GM23338 (cell line): ENCODE measurements around the gene GOLGA6A. TPM values are rescaled to one million over a fixed set of nuclear protein-coding genes. Genes with fewer than 3 reads are reported as not detected.

Experiments
- ATAC-seq: fragments of 200-7000 bp; cut with Tn5 transposase; 3 replicates; pipeline ENCODE4 v1.9.1; 2020
- DNase-seq: peaks from one replicate; pipeline ENCODE4 v3.0.0-alpha.2; 2015; ENCODE audit warnings: low spot score
- H2AFZ ChIP-seq: fragments of 200-600 bp; sonication (generic); 2 replicates; pipeline ENCODE4 v1.8.0; 2016; ENCODE audit warnings: antibody characterized with exemption, mild to moderate bottlenecking, moderate library complexity
- H3F3A ChIP-seq: fragments of 200-600 bp; sonication (generic); replicated peaks from 2 replicates; pipeline ENCODE4 v1.8.0; 2017; ENCODE audit warnings: antibody characterized with exemption, mixed run types, low read depth
- H3K27ac ChIP-seq: fragments of 200-600 bp; sonication (generic); 2 replicates; pipeline ENCODE4 v1.6.1; 2016; ENCODE audit warnings: low read depth
- H3K27me3 ChIP-seq: fragments of 200-600 bp; sonication (generic); 2 replicates; pipeline ENCODE4 v1.8.0; 2016; ENCODE audit warnings: mild to moderate bottlenecking, mixed run types, moderate library complexity; ENCODE audit not compliant: insufficient read depth
- H3K36me3 ChIP-seq: fragments of 200-600 bp; sonication (generic); 2 replicates; pipeline ENCODE4 v1.8.0; 2016; ENCODE audit warnings: mild to moderate bottlenecking; ENCODE audit not compliant: insufficient read depth
- H3K4me1 ChIP-seq: fragments of 200-600 bp; sonication (generic); 2 replicates; pipeline ENCODE4 v1.8.0; 2016; ENCODE audit warnings: mild to moderate bottlenecking, moderate library complexity; ENCODE audit not compliant: insufficient read depth
- H3K4me2 ChIP-seq: fragments of 200-600 bp; sonication (generic); 2 replicates; pipeline ENCODE4 v1.7.1; 2017; ENCODE audit warnings: mixed run types
- H3K4me3 ChIP-seq: fragments of 200-600 bp; sonication (generic); 2 replicates; pipeline ENCODE4 v1.6.1; 2016; ENCODE audit warnings: mixed run types
- H3K79me2 ChIP-seq: fragments of 200-600 bp; sonication (generic); replicated peaks from 2 replicates; pipeline ENCODE4 v1.8.0; 2017; ENCODE audit warnings: mild to moderate bottlenecking; ENCODE audit not compliant: insufficient read depth
- H3K9me2 ChIP-seq: fragments of 200-600 bp; sonication (generic); 2 replicates; pipeline ENCODE4 v1.8.0; 2017; ENCODE audit not compliant: insufficient read depth
- H4K20me1 ChIP-seq: fragments of 200-600 bp; sonication (generic); replicated peaks from 2 replicates; pipeline ENCODE4 v1.8.0; 2017; ENCODE audit warnings: mild to moderate bottlenecking; ENCODE audit not compliant: insufficient read depth
- H3K27ac Mint-ChIP-seq: 2 replicates; pipeline ENCODE4 v1.8.0; 2020; ENCODE audit warnings: inconsistent platforms, mild to moderate bottlenecking, moderate library complexity, mixed read lengths
- H3K27me3 Mint-ChIP-seq: 3 replicates; pipeline ENCODE4 v1.8.0; 2022; ENCODE audit warnings: low read depth, mild to moderate bottlenecking, moderate library complexity, mixed read lengths, inconsistent platforms; ENCODE audit not compliant: insufficient read depth, poor library complexity
- H3K36me3 Mint-ChIP-seq: 3 replicates; pipeline ENCODE4 v1.8.0; 2021; ENCODE audit warnings: low read depth, mild to moderate bottlenecking, inconsistent platforms, moderate library complexity, mixed read lengths
- H3K4me1 Mint-ChIP-seq: 3 replicates; pipeline ENCODE4 v1.8.0; 2020; ENCODE audit warnings: mild to moderate bottlenecking, inconsistent platforms, mixed read lengths
- H3K4me3 Mint-ChIP-seq: 3 replicates; pipeline ENCODE4 v1.8.0; 2021; ENCODE audit warnings: moderate library complexity, mild to moderate bottlenecking, inconsistent platforms, mixed read lengths
- H3K9me3 Mint-ChIP-seq: 3 replicates; pipeline ENCODE4 v1.8.0; 2020; ENCODE audit warnings: moderate library complexity, mild to moderate bottlenecking, inconsistent platforms, mixed read lengths
- CREB1 ChIP-seq: fragments of 250-450 bp; sonication (Bioruptor Pico); IDR thresholded peaks from 2 replicates; pipeline ENCODE4 v1.5.0; 2020; ENCODE audit warnings: low read depth, mild to moderate bottlenecking, moderate library complexity
- EZH2 ChIP-seq: fragments of 200-600 bp; sonication (generic); IDR thresholded peaks from one replicate; pipeline ENCODE4 v1.8.0; 2017; ENCODE audit warnings: antibody characterized with exemption, mild to moderate bottlenecking, low read depth; ENCODE audit not compliant: unreplicated experiment
- EZH2phosphoT487 ChIP-seq: fragments of 200-600 bp; sonication (generic); IDR thresholded peaks from one replicate; pipeline ENCODE4 v1.8.1; 2018; ENCODE audit warnings: antibody characterized with exemption; ENCODE audit not compliant: unreplicated experiment
- JUNB ChIP-seq: IDR thresholded peaks from one replicate; pipeline ENCODE4 v1.6.1; 2016; ENCODE audit warnings: antibody characterized with exemption; ENCODE audit not compliant: unreplicated experiment
- NANOG ChIP-seq: IDR thresholded peaks from 2 replicates; pipeline ENCODE4 v1.6.1; 2016; ENCODE audit warnings: antibody characterized with exemption, borderline replicate concordance
- POLR2AphosphoS5 ChIP-seq: IDR thresholded peaks from 2 replicates; pipeline ENCODE4 v1.6.1; 2016; ENCODE audit warnings: antibody characterized with exemption, low read depth
- STAT1 ChIP-seq: IDR thresholded peaks from one replicate; pipeline ENCODE4 v1.6.1; 2016; ENCODE audit warnings: antibody characterized with exemption; ENCODE audit not compliant: unreplicated experiment
- ZNF114 ChIP-seq: fragments of 250-450 bp; sonication (Bioruptor Pico); IDR thresholded peaks from 2 replicates; pipeline ENCODE4 v1.5.0; 2020; ENCODE audit warnings: mild to moderate bottlenecking, moderate library complexity
- ZNF331 ChIP-seq: fragments of 250-450 bp; sonication (Bioruptor Pico); IDR thresholded peaks from 2 replicates; pipeline ENCODE4 v1.5.0; 2020; ENCODE audit warnings: low read depth, mild to moderate bottlenecking, moderate library complexity
- polyA plus RNA-seq: library from polyadenylated mRNA; unstranded; fragments of >200 nt; fragmentation: Nextera tagmentation; extraction: Ambion mirVana; gene quantifications from 2 replicates; pipeline ENCODE4 v1.2.1, GENCODE V29; 2016
- total RNA-seq: library from RNA; depleted of rRNA; stranded (reverse); fragments of >200 nt; shearing (Covaris generic); gene quantifications from 2 replicates; pipeline ENCODE4 v1.2.3, GENCODE V29; 2014
- TF ChIP-seq, protein P1 (sequence below): fragments of 250-450 bp; sonication (Bioruptor Pico); IDR thresholded peaks from 2 replicates; pipeline ENCODE4 v1.5.0; 2020; ENCODE audit warnings: mild to moderate bottlenecking, moderate library complexity
- TF ChIP-seq, protein P2 (sequence below), 2 experiments: fragments of 200-600 bp in 1 of 2; sonication (generic) in 1 of 2; conservative IDR thresholded peaks; 2 replicates each; pipeline versions ENCODE4 v1.5.1 to v1.6.1; 2016 to 2017; ENCODE audit warnings: antibody characterized with exemption in 2 of 2, low read depth in 2 of 2, mild to moderate bottlenecking in 2 of 2, moderate library complexity in 1 of 2
- TF ChIP-seq, protein P3 (sequence below): IDR thresholded peaks from 2 replicates; pipeline ENCODE4 v1.6.1; 2016; ENCODE audit warnings: antibody characterized with exemption
- TF ChIP-seq, protein P4 (sequence below): IDR thresholded peaks from one replicate; pipeline ENCODE4 v1.6.1; 2018; ENCODE audit warnings: antibody characterized with exemption; ENCODE audit not compliant: unreplicated experiment

The GOLGA6A gene
- total and polyA plus RNA-seq, 2 experiments from 2014 or later, result 0.18 to 2.1 TPM

GRCh38 chr15:74046275-74046674, 36.1 kb downstream of the GOLGA6A start:
- H3F3A ChIP-seq, result no peaks in the 10 kb centered on the region
- H2AFZ ChIP-seq, result no peak overlapping the region
- H3K4me3 Mint-ChIP-seq, result no peak overlapping the region
- no peaks in the 10 kb centered on the region for H3K36me3 ChIP-seq
- no peaks in the 10 kb centered on the region for H3K27me3 ChIP-seq
- H3K79me2 ChIP-seq, result no peaks in the 10 kb centered on the region
- H3K4me1 ChIP-seq, result peaks cover 3% of the 10 kb centered on the region
- ATAC-seq, result no peak
- H4K20me1 ChIP-seq, result no peaks in the 10 kb centered on the region
- H3K27ac Mint-ChIP-seq, result no peak overlapping the region
- H3K4me1 Mint-ChIP-seq, result peaks cover 4% of the 10 kb centered on the region
- no peak overlapping the region for H3K27ac ChIP-seq
- H3K36me3 Mint-ChIP-seq, result no peaks in the 10 kb centered on the region
- no peaks in the 10 kb centered on the region for H3K9me2 ChIP-seq
- H3K9me3 Mint-ChIP-seq, result no peaks in the 10 kb centered on the region
- DNase-seq, result no peak
- no peak overlapping the region for H3K4me3 ChIP-seq
- peaks cover 17% of the 10 kb centered on the region for H3K27me3 Mint-ChIP-seq
- H3K4me2 ChIP-seq, result no peak overlapping the region
- TF ChIP-seq NANOG (no peak), EZH2 (no peak), ZNF114 (CRISPR knock-in tag) (no peak), STAT1 (no peak), POLR2AphosphoS5 (no peak), EZH2phosphoT487 (no peak), CREB1 (CRISPR knock-in tag) (no peak), ZNF331 (CRISPR knock-in tag) (no peak), JUNB (no peak)
- TF ChIP-seq, protein P1, sequence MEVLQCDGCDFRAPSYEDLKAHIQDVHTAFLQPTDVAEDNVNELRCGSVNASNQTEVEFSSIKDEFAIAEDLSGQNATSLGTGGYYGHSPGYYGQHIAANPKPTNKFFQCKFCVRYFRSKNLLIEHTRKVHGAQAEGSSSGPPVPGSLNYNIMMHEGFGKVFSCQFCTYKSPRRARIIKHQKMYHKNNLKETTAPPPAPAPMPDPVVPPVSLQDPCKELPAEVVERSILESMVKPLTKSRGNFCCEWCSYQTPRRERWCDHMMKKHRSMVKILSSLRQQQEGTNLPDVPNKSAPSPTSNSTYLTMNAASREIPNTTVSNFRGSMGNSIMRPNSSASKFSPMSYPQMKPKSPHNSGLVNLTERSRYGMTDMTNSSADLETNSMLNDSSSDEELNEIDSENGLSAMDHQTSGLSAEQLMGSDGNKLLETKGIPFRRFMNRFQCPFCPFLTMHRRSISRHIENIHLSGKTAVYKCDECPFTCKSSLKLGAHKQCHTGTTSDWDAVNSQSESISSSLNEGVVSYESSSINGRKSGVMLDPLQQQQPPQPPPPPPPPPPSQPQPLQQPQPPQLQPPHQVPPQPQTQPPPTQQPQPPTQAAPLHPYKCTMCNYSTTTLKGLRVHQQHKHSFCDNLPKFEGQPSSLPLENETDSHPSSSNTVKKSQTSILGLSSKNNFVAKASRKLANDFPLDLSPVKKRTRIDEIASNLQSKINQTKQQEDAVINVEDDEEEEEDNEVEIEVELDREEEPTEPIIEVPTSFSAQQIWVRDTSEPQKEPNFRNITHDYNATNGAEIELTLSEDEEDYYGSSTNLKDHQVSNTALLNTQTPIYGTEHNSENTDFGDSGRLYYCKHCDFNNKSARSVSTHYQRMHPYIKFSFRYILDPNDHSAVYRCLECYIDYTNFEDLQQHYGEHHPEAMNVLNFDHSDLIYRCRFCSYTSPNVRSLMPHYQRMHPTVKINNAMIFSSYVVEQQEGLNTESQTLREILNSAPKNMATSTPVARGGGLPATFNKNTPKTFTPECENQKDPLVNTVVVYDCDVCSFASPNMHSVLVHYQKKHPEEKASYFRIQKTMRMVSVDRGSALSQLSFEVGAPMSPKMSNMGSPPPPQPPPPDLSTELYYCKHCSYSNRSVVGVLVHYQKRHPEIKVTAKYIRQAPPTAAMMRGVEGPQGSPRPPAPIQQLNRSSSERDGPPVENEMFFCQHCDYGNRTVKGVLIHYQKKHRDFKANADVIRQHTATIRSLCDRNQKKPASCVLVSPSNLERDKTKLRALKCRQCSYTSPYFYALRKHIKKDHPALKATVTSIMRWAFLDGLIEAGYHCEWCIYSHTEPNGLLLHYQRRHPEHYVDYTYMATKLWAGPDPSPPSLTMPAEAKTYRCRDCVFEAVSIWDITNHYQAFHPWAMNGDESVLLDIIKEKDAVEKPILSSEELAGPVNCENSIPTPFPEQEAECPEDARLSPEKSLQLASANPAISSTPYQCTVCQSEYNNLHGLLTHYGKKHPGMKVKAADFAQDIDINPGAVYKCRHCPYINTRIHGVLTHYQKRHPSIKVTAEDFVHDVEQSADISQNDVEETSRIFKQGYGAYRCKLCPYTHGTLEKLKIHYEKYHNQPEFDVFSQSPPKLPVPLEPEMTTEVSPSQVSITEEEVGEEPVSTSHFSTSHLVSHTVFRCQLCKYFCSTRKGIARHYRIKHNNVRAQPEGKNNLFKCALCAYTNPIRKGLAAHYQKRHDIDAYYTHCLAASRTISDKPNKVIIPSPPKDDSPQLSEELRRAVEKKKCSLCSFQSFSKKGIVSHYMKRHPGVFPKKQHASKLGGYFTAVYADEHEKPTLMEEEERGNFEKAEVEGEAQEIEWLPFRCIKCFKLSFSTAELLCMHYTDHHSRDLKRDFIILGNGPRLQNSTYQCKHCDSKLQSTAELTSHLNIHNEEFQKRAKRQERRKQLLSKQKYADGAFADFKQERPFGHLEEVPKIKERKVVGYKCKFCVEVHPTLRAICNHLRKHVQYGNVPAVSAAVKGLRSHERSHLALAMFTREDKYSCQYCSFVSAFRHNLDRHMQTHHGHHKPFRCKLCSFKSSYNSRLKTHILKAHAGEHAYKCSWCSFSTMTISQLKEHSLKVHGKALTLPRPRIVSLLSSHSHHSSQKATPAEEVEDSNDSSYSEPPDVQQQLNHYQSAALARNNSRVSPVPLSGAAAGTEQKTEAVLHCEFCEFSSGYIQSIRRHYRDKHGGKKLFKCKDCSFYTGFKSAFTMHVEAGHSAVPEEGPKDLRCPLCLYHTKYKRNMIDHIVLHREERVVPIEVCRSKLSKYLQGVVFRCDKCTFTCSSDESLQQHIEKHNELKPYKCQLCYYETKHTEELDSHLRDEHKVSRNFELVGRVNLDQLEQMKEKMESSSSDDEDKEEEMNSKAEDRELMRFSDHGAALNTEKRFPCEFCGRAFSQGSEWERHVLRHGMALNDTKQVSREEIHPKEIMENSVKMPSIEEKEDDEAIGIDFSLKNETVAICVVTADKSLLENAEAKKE, result no peak
- TF ChIP-seq, protein P2, sequence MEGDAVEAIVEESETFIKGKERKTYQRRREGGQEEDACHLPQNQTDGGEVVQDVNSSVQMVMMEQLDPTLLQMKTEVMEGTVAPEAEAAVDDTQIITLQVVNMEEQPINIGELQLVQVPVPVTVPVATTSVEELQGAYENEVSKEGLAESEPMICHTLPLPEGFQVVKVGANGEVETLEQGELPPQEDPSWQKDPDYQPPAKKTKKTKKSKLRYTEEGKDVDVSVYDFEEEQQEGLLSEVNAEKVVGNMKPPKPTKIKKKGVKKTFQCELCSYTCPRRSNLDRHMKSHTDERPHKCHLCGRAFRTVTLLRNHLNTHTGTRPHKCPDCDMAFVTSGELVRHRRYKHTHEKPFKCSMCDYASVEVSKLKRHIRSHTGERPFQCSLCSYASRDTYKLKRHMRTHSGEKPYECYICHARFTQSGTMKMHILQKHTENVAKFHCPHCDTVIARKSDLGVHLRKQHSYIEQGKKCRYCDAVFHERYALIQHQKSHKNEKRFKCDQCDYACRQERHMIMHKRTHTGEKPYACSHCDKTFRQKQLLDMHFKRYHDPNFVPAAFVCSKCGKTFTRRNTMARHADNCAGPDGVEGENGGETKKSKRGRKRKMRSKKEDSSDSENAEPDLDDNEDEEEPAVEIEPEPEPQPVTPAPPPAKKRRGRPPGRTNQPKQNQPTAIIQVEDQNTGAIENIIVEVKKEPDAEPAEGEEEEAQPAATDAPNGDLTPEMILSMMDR (conservative IDR thresholded peaks at IDR 0.05; ENCODE audit: low read depth in 2 of 2), result no peak
- TF ChIP-seq, protein P3, sequence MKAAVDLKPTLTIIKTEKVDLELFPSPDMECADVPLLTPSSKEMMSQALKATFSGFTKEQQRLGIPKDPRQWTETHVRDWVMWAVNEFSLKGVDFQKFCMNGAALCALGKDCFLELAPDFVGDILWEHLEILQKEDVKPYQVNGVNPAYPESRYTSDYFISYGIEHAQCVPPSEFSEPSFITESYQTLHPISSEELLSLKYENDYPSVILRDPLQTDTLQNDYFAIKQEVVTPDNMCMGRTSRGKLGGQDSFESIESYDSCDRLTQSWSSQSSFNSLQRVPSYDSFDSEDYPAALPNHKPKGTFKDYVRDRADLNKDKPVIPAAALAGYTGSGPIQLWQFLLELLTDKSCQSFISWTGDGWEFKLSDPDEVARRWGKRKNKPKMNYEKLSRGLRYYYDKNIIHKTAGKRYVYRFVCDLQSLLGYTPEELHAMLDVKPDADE, result no peak
- TF ChIP-seq, protein P4, sequence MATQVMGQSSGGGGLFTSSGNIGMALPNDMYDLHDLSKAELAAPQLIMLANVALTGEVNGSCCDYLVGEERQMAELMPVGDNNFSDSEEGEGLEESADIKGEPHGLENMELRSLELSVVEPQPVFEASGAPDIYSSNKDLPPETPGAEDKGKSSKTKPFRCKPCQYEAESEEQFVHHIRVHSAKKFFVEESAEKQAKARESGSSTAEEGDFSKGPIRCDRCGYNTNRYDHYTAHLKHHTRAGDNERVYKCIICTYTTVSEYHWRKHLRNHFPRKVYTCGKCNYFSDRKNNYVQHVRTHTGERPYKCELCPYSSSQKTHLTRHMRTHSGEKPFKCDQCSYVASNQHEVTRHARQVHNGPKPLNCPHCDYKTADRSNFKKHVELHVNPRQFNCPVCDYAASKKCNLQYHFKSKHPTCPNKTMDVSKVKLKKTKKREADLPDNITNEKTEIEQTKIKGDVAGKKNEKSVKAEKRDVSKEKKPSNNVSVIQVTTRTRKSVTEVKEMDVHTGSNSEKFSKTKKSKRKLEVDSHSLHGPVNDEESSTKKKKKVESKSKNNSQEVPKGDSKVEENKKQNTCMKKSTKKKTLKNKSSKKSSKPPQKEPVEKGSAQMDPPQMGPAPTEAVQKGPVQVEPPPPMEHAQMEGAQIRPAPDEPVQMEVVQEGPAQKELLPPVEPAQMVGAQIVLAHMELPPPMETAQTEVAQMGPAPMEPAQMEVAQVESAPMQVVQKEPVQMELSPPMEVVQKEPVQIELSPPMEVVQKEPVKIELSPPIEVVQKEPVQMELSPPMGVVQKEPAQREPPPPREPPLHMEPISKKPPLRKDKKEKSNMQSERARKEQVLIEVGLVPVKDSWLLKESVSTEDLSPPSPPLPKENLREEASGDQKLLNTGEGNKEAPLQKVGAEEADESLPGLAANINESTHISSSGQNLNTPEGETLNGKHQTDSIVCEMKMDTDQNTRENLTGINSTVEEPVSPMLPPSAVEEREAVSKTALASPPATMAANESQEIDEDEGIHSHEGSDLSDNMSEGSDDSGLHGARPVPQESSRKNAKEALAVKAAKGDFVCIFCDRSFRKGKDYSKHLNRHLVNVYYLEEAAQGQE, result no peak
